NK-92 treated with Interleukin-12 subunit alpha and Interleukin-12 subunit beta, amount 100 ng/mL, for 24 hours (cell line): ENCODE results near the gene INO80D.
"Not testable (repeated sequence)": the region's sequence is repeated elsewhere in the genome, so short reads cannot be mapped to it uniquely, and the experiment has no call there.

Experiments
- DNase-seq: peaks from one replicate; lab custom pipeline; 2025; lab: John Stamatoyannopoulos, UW

INO80D gene

GRCh38 chr2:206083602-206084438 is 2.2 kb downstream of the INO80D start:
- DNase-seq, result no peak

GRCh38 chr2:206082298-206082843 is 3.6 kb downstream of the INO80D start:
- no peak for DNase-seq

GRCh38 chr2:206080927-206081326 is 5.0 kb downstream of the INO80D start:
- no peak for DNase-seq

- no peak for DNase-seq
Measured at GRCh38 chr2:206079699-206080465, 6.1 kb downstream of the INO80D start.

- not testable (repeated sequence) for DNase-seq
Measured at GRCh38 chr2:206077879-206078278, 8.1 kb downstream of the INO80D start.

- DNase-seq, result no peak
Measured at GRCh38 chr2:206075113-206075512, 10.9 kb downstream of the INO80D start.

- no peak for DNase-seq
Measured at GRCh38 chr2:206071807-206072206, 14.2 kb downstream of the INO80D start.

GRCh38 chr2:206069417-206069816 is 16.6 kb downstream of the INO80D start:
- no peak for DNase-seq

- DNase-seq, result no peak
Measured at GRCh38 chr2:206068207-206068606, 17.8 kb downstream of the INO80D start.

- no peak for DNase-seq
Measured at GRCh38 chr2:206064077-206064476, 21.9 kb downstream of the INO80D start.

- DNase-seq, result no peak
Measured at GRCh38 chr2:206063635-206064034, 22.3 kb downstream of the INO80D start.

- no peak for DNase-seq
Measured at GRCh38 chr2:206062724-206063123, 23.2 kb downstream of the INO80D start.

- no peak for DNase-seq
Measured at GRCh38 chr2:206056286-206056685, 29.7 kb downstream of the INO80D start.

- no peak for DNase-seq
Measured at GRCh38 chr2:206054952-206055351, 31.0 kb downstream of the INO80D start.

GRCh38 chr2:206051912-206052311 is 34.1 kb downstream of the INO80D start:
- DNase-seq, result no peak

GRCh38 chr2:206049392-206049791 is 36.6 kb downstream of the INO80D start:
- DNase-seq, result no peak

- no peak for DNase-seq
Measured at GRCh38 chr2:206045251-206045650, 40.7 kb downstream of the INO80D start.

GRCh38 chr2:206040525-206040924 is 45.4 kb downstream of the INO80D start:
- no peak for DNase-seq

- not testable (repeated sequence) for DNase-seq
Measured at GRCh38 chr2:206035393-206035792, 50.6 kb downstream of the INO80D start.

GRCh38 chr2:206033452-206033851 is 52.5 kb downstream of the INO80D start:
- not testable (repeated sequence) for DNase-seq

GRCh38 chr2:206031950-206032567 is 53.9 kb downstream of the INO80D start:
- peak; percentile 6 for DNase-seq

GRCh38 chr2:206031162-206031784 is 54.7 kb downstream of the INO80D start:
- DNase-seq, result no peak
